GM21786 (cell line): Measurements from ENCODE around the gene SLC30A9.

Source experiments
- ATAC-seq: cut with Tn5 transposase; IDR thresholded peaks from one replicate; pipeline ENCODE4 v1.9.1; 2021; ENCODE audit not compliant: unreplicated experiment

The SLC30A9 gene

GRCh38 chr4:41998019-41998418 lies 7.7 kb downstream of the SLC30A9 start:
- no peak for ATAC-seq

DNA sequence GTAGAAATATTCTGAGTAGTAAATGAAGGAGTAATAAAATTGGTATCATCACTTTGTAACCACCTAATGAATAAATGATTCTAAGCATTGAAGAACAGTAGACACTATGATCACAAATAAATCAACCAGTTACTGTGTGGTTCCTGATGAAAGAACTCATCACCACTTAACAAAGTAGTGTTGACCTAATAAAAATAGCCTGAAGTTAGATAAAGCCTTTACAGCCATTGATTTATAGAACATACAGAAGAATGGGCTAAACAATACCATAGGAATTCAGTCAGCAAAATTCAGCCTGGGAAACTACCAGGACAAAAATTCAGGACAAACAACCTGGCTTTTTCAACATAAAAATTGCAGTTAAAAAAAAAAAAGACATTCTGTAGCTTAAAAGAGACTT lies 9.0 kb downstream of the SLC30A9 start:
- no peak for ATAC-seq

DNA sequence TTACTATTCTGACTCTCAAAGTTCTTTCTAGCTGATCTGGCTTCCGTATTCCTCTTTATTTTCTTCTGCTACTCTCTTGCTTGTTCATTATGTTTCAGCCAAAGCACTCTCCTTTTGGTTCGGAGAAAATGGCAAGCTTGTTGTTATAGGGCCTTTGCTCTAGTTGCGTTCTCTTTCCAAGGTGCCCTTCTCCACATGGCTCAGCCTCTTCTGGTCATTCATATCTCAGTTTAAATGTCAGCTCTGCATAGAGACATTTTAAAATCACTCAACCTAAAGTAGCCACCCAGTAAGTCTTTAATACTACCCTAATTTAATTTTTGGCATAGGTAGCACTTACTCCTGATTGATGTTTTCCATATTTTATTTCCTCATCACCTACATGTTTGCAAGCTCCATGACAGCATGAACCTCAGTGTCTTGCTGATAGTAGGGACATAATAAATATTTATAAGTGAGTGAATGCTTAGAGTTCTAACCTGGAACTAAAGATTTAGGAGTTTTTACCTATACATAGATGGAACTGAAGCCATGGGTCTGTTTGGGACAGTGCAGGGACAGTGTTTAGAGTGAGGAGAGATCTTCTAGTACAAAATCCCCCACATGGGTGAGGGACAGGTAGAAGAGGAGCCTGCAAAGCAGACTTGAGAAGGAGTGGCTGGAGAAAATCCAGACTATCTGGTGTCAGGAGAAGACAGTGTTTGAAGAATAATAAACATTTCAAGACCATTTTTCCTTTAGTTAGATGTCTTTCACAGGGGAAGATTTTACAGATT lies 17.9 kb downstream of the SLC30A9 start:
- ATAC-seq = no peak

- ATAC-seq = no peak
Measured at GRCh38 chr4:42015438-42015837, 25.1 kb downstream of the SLC30A9 start.

DNA sequence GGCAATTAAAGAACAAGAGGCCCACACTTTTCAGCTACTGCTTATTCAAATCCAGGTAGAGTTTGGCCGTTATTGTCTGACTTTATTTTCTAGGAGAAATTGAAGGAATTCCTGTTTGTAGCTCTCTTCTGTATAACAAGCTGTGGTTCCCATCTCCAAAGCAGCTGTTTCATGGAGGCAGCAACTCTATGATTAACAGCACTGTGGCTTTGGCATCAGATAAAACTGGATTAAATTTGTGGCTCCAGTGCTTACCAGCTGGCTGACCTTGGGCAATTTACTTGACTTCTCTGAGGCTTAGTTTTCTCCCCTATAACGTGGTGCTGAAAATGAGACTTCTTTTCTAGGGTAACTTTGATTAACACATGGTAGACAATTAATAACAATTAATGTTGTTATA lies 28.1 kb downstream of the SLC30A9 start:
- no peak for ATAC-seq

DNA sequence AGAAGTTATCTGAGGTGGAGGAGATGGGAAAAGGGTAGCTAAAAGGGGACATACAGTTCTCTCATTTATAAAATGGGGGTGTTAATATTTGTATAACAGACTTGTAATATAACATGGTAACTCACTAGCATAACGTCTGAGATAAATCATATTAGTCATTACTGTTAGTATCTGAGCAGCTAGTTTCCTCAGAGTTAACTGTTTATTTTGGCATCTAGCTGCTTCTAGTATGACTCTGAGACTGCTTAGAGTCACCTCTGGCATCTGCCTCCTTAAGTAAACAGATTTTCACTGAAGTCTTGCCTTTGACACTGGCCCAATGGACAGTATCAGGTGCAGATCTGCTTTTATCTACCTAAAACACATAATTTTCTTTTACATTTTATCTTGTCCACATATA lies 58.1 kb downstream of the SLC30A9 start:
- no peak for ATAC-seq

DNA sequence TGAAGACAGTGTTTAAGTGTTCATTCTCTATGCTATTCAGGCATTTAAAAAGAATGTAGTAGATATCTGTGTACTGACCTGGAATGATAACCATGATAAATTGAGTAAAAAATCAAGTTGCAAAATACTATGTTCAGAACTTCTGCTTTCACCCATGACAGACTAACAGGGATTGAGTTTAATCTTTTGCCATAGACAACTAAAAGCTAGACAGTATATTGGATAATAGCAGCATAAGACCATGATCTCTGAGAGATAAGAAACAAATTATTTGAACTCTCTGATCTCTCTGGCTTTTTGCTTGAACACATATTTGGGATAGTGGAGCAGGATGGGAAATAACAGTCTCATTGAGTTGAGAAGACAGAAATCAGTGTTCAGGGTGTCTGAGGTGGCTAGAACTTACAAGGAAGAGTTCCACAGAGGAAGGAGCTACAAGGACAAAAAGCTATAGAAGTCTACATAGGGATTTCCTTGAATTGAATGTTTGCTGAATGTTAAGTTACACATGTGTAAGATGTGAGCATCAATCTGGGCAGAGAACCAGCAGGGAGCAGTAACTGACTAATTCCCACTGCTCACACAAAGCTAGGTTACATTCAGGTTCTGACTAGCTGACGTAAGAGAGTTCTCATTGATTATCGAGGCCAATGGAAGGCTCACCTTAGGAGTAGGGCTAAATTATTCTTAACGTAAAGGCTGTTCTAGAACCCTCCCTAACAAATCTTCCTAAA lies 60.4 kb downstream of the SLC30A9 start:
- no peak for ATAC-seq

DNA sequence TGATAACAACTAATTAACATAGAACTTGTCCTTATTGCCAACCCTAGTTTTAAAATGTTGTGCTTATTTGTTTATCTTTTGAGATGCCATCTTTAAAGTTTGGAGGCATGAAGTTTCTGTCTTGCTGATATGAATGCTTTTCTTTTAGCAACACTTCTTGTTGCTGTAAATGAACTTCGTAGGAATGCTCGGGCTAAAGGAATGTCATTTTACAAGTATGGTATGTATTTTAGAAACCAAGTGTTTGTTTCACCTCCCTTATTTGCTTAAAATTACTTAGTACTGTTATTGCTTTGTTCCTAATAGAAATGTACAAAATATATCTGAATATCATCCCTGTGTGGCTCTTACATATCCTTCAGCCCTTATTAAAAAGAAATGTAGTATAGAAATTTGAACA lies 76.1 kb downstream of the SLC30A9 start:
- ATAC-seq = no peak

- no peak for ATAC-seq
Measured at GRCh38 chr4:42067264-42067663, 76.9 kb downstream of the SLC30A9 start.

DNA sequence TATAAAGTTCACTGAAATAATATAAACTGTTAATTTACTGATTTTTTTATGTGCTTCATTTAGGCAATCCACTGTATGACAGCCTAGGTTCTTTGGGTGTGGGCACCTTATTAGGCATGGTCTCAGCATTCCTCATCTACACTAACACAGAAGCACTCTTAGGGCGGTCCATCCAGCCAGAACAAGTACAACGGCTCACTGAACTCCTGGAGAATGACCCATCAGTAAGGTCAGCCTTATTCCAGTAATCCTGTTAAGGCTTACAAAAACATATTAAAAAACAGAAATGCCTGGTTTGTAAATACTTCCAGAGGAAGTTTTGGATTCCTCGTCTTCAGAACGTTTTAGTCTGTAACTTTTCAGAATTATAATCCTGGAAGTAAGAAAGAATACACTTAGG lies 80.1 kb downstream of the SLC30A9 start:
- no peak for ATAC-seq

DNA sequence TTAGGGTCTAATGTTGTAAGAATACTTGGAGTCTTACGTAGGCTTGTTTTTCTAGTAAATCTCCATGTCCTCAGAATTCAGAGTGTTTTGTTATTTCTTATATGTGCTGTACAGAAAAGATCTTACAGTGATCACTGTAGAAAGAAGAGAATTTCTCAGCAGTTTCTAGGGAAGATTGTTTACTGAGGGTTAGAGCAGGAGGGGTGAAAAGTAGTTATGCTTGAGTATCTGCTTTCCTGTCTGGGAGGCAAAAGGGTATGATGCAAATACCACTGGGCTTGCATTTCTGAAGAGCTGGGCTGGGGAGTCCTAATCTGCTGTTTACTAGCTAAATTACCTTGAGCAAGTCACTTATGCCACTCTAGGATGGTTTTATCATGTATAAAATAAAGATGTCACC lies 84.0 kb downstream of the SLC30A9 start:
- ATAC-seq = no peak

DNA sequence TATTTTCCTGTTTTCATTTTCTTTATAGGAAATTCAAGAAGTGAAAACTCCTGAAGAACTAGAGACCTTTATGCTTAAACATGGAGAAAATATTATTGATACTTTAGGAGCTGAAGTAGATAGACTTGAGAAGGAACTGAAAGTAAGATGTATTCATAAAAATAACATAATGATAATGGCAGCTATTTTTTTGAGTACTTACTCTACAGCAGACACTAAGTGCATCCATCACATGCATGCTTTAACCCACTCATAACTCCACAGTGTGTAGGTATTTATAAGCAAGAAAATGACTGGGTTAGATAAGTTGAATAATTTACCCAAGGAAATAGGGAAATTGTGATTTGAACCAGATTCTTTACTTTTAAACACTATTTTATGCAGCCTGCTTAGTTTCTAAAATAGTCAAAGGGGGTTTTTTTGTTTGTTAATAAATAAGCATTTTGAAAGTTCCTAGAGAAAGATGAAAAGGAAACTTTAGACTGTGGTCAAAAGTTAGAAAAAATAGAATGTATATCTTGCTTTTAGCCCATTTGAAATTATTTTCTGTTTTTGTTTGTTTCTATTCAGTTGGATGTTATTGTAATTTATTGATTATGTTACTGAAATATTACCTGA lies 88.0 kb downstream of the SLC30A9 start:
- ATAC-seq = peak; percentile 83

GRCh38 chr4:42080306-42080705 lies 90.0 kb downstream of the SLC30A9 start:
- ATAC-seq = peak; percentile 49

DNA sequence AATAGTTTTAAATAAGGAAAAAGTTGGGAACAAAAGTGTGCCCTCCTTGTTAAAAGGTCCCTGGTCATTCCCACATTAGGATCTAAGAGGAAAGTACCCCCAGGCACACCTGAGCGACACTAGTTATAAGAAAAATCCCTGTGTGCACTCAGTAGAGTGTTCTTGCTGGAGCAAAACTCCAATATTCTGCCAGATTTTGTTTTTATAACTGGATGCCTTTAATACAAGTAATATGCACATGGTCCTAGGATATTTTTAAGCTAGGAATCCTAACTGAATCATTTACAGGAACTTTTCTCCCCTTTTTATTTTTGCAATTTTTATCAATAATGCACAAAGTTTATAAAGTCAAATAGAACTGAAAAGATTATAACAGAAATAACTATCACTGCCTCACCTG lies 93.5 kb downstream of the SLC30A9 start:
- no peak for ATAC-seq

DNA sequence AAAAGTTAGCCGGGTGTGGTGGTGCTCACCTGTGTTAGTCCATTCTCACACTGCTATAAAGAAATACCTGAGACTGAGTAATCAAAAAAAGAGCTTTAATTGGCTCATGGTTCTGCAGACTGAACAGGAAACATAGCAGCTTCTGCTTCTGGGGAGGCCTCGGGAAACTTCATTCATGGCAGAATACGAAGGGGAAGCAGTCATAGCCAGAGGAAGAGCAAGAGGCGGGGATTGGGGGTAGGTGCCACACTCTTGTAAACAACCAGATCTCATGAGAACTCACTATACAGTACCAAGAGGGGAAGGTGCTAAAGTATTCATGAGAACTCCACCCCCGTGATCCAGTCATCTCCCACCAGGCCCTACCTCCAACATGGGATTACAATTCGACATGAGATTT lies 98.1 kb downstream of the SLC30A9 start:
- no peak for ATAC-seq

DNA sequence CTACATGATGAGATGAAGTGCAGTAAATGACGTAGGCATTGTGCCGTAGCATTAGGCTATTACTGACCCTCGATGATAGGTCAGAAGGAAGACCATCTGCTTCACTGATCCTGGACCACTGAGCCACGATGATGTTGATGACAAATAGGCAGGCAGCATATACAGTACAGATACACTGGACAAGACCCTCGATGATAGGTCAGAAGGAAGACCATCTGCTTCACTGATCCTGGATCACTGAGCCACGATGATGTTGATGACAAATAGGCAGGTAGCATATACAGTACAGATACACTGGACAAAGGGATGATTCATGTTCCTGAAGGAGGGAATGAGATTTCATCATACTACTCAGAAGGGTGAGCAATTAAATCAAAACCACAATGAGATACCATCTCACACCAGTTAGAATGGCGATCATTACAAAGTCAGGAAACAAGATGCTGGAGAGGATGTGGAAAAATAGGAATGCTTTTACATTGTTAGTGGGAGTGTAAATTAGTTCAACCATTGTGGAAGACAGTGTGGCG lies 111.2 kb downstream of the SLC30A9 start:
- ATAC-seq = no peak

DNA sequence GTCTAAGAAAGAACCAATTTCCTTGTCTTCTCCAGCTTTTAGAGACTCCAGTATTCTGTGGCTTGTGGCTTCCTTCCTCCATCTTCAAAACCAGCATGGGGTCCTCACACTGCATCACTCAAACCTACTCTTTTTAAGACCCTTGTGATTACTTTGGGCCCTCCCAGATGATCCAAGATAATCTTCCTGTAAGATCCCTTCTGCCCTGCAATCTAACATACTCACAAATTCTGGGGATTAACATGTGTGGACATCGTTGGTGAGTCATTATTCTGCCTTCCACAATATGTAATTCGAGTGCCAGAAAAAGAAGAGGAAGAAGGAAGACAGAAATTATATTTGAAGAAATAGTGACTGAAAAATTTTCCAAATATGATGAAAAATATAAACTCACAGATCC lies 114.2 kb downstream of the SLC30A9 start:
- no peak for ATAC-seq

GRCh38 chr4:42112846-42113245 lies 122.5 kb downstream of the SLC30A9 start:
- no peak for ATAC-seq

- no peak for ATAC-seq
Measured at GRCh38 chr4:42119886-42120285, 129.6 kb downstream of the SLC30A9 start.

DNA sequence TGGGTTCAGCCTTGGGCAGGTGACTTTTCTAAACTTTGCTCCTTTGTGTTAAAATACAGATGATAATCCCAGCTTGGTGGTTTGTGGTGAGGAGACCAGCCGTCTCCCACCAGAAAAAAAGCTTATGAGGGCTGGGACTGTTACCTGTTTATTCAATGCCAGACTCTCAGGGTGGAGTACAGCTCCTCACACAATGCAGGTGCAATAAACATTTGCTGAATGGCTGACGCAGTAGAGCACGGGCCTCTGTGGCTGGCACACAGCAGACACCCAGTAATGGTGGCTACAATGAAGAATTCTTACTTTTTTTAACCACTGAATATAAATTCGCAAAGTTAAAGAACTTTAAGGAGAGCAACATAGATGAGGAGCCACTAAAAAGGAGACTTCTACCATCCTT lies 131.9 kb downstream of the SLC30A9 start:
- ATAC-seq = no peak

DNA sequence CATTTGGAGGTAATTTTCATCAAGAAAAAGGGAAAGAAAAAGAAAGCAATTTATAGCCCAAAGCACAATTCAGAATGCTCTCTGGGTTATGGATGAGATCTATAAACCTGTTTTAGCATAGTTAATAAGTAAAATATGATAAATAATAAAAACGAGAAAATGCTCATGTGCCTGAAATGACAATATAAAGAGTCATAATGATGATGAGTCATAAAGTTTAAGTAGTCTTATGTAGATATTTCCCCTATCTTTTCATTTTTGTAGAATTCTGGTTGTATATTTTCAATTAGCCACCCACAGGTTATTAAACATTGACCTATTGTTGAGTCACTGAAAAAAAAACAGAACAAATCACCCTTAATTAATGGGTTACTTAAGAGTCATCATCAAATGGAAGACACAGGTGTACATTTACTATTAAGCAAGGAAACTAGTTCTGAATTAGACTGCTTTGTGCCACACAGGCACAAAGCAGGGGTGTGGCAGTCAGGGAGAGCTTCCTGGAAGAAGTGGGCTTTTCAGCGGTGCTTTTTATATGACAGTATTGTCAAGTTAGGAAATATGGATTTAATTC lies 132.8 kb downstream of the SLC30A9 start:
- ATAC-seq = no peak

DNA sequence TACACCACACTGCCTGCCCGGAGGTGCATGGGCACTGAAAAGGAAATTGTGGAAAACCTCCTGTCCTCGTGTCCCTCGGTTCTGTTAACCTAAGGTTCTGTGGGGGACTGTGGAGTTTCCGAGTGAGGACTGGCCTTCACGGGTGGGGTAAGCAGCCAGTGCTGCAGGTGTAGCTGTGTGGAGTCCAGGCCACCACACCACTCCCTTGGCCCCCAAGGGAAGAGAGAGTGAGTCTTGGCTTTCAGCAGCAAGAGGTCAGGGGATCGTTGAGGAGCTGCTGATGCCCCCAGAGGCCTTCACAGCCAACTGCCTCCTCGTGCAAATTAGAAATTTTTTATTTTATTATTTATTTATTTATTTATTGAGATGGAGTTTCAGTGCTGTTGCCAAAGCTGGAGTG lies 141.8 kb downstream of the SLC30A9 start:
- no peak for ATAC-seq
